ENCODE data around the gene NBEA. TPM values are rescaled to one million over a fixed set of nuclear protein-coding genes. Genes with fewer than 3 reads are reported as not detected.

The NBEA gene
- total RNA-seq, 3 donors from 2014 or later, result 3.5 to 27.2 (median 5.2) TPM

DNA sequence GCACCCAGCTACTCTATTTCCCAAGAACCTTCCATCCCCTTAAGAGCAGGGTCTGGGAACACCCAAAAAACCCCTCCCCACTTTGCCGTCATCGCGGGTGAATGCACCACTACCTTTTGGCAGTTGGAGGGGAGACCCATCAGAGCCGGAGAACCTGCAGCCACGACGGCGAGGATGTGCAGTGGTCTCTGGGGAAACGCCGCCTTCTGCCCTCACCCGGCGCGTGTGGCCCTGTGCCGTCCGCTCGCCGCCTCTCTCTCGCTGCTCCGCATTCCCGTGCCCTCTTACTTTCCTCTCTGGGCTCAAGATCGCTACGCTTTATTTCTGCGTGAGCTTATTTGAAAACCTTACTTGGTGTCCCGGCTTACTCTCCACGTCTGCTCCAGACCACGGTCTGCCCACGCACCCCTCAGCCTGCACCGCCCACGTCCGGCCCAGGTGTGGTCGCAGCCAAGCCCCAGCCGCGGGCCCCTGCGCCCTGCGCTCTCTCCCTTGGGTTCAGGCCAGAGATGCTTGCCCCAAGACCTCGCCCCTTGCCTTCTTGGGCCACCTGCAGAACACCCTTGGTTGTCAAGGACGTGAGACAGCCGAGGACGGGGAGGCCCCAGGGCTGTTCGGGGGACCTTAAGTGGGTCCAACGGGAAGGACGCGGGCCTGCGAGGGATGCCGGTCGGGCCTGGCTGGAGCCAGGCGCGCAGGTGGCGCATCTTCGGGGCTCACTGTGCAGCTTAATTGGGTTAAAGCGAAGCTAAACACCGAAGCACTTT, 536.4 kb downstream of the NBEA start:
- DNase-seq, result no peak
- Histone ChIP-seq H3K36me3 (ENCODE audit: low read depth) (no peaks in the 10 kb centered on the region), H3K4me1 (ENCODE audit: low read depth) (no peaks in the 10 kb centered on the region), H3K4me3 (no peak overlapping the region), H3K9me3 (no peaks in the 10 kb centered on the region)
- intact Hi-C loops (cut with DNase I, micrococcal nuclease), result no loop called here
- TF ChIP-seq CTCF (IDR thresholded peaks at IDR 0.05), result no peak
- ATAC-seq, result no peak

GRCh38 chr13:35479038-35479492, 537.0 kb downstream of the NBEA start:
- TF ChIP-seq CTCF (IDR thresholded peaks at IDR 0.05), result no peak
- Histone ChIP-seq H3K4me1 (ENCODE audit: low read depth) (no peaks in the 10 kb centered on the region), H3K36me3 (ENCODE audit: low read depth) (no peaks in the 10 kb centered on the region), H3K4me3 (no peak overlapping the region), H3K9me3 (no peaks in the 10 kb centered on the region)
- DNase-seq (no peak), ATAC-seq (no peak)
- intact Hi-C loops (cut with DNase I, micrococcal nuclease), result no loop called here

GRCh38 chr13:35479706-35480105, 537.6 kb downstream of the NBEA start:
- Histone ChIP-seq H3K4me3 (no peak overlapping the region), H3K4me1 (ENCODE audit: low read depth) (no peaks in the 10 kb centered on the region), H3K36me3 (ENCODE audit: low read depth) (no peaks in the 10 kb centered on the region), H3K9me3 (no peaks in the 10 kb centered on the region)
- intact Hi-C loops (cut with DNase I, micrococcal nuclease), result no loop called here
- ATAC-seq (no peak), DNase-seq (no peak)
- no peak for TF ChIP-seq CTCF (IDR thresholded peaks at IDR 0.05)

- intact Hi-C loops (cut with DNase I, micrococcal nuclease), result no loop called here
- ATAC-seq (no peak), DNase-seq (no peak)
Observed at GRCh38 chr13:35480346-35480745, 538.3 kb downstream of the NBEA start.

GRCh38 chr13:35481777-35482176, 539.7 kb downstream of the NBEA start:
- H3K36me3 ChIP-seq (ENCODE audit: low read depth), result no peaks in the 10 kb centered on the region
- no peak for TF ChIP-seq CTCF (IDR thresholded peaks at IDR 0.05)
- no peak for ATAC-seq
- no peak overlapping the region for H3K4me3 ChIP-seq
- DNase-seq, result no peak
- no peaks in the 10 kb centered on the region for H3K4me1 ChIP-seq (ENCODE audit: low read depth)
- intact Hi-C loops (cut with DNase I, micrococcal nuclease), result no loop called here
- no peaks in the 10 kb centered on the region for H3K9me3 ChIP-seq

More at GRCh38 chr13:35480346-35480745, 538.3 kb downstream of the NBEA start:
- no peak overlapping the region for H3K4me3 ChIP-seq
- no peaks in the 10 kb centered on the region for H3K4me1 ChIP-seq (ENCODE audit: low read depth)
- TF ChIP-seq CTCF (IDR thresholded peaks at IDR 0.05), result no peak
- no peaks in the 10 kb centered on the region for H3K36me3 ChIP-seq (ENCODE audit: low read depth)
- no peaks in the 10 kb centered on the region for H3K9me3 ChIP-seq
